ENCODE measurements around the gene TLR4. TPM values are rescaled to one million over a fixed set of nuclear protein-coding genes. Genes with fewer than 3 reads are reported as not detected.
A peak's percentile ranks its signal among the peaks of the same experiment; 100 is the strongest.

TLR4 gene
- 3.5 and 3.9 TPM in 2 replicates for total RNA-seq (2014; rRNA removed; shearing (Covaris generic); ENCODE audit: low replicate concordance)

DNA sequence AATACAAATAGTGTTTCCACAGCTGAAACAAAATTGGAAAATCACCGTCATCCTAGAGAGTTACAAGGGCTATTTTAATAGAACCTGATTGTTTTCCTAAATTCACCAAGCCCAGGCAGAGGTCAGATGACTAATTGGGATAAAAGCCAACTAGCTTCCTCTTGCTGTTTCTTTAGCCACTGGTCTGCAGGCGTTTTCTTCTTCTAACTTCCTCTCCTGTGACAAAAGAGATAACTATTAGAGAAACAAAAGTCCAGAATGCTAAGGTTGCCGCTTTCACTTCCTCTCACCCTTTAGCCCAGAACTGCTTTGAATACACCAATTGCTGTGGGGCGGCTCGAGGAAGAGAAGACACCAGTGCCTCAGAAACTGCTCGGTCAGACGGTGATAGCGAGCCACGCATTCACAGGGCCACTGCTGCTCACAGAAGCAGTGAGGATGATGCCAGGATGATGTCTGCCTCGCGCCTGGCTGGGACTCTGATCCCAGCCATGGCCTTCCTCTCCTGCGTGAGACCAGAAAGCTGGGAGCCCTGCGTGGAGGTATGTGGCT is at the start of gene TLR4:
TSS of gene TLR4 (plus strand) at position 380 of the 552 bp plus-strand sequence. CDS start at position 450, 70 bp downstream.
- Histone ChIP-seq H3K4me3 (peak within 1 kb of the TSS; percentile 29), H3K36me3 (no peaks in the 10 kb centered on the region), H3K27me3 (no peaks in the 10 kb centered on the region), H3K9me3 (no peaks in the 10 kb centered on the region)
- DNase-seq: peak; percentile 46

GRCh38 chr9:117656002-117656401 is 48.2 kb upstream of the TLR4 start:
- no peaks in the 10 kb centered on the region for H3K9me3 ChIP-seq
- no peaks in the 10 kb centered on the region for H3K36me3 ChIP-seq
- H3K27me3 ChIP-seq: no peaks in the 10 kb centered on the region
- DNase-seq: peak; percentile 31
- H3K4me3 ChIP-seq: no peak overlapping the region

DNA sequence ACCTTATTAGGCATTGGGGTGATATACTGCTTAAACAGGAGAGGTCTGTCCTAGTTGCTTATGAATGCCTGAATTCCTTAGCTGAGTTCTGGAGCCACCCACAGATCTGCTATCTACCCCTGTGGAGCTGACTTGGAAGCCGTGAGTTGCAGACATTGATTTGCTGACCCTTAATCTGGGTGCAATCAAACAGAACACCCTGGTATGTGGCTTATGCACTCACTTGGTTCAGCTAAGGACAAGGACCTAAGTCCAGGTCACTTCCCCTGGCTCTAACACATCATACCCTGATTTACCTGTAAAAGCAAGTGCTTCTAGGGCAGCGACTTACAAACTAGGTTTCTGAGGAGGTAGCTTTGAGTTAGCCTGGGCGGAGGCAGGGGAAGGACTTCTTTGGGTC is 41.6 kb upstream of the TLR4 start:
- Histone ChIP-seq H3K36me3 (no peaks in the 10 kb centered on the region), H3K27me3 (no peaks in the 10 kb centered on the region), H3K9me3 (no peaks in the 10 kb centered on the region)

GRCh38 chr9:117664419-117664818 is 39.8 kb upstream of the TLR4 start:
- H3K27me3 ChIP-seq: no peaks in the 10 kb centered on the region

More for the DNA sequence above, 41.6 kb upstream of the TLR4 start:
- no peak for DNase-seq
- no peak overlapping the region for H3K4me3 ChIP-seq

GRCh38 chr9:117665601-117666385 is 38.4 kb upstream of the TLR4 start:
- no peaks in the 10 kb centered on the region for H3K36me3 ChIP-seq
- no peak overlapping the region for H3K4me3 ChIP-seq
- no peaks in the 10 kb centered on the region for H3K27me3 ChIP-seq
- DNase-seq: no peak
- H3K9me3 ChIP-seq: no peaks in the 10 kb centered on the region

More at GRCh38 chr9:117664419-117664818, 39.8 kb upstream of the TLR4 start:
- Histone ChIP-seq H3K4me3 (no peak overlapping the region), H3K36me3 (no peaks in the 10 kb centered on the region), H3K9me3 (no peaks in the 10 kb centered on the region)
- DNase-seq: no peak

GRCh38 chr9:117671468-117671867 is 32.7 kb upstream of the TLR4 start:
- Histone ChIP-seq H3K36me3 (no peaks in the 10 kb centered on the region), H3K27me3 (no peaks in the 10 kb centered on the region), H3K4me3 (no peak overlapping the region), H3K9me3 (no peaks in the 10 kb centered on the region)
- DNase-seq: no peak

GRCh38 chr9:117672369-117672768 is 31.8 kb upstream of the TLR4 start:
- Histone ChIP-seq H3K4me3 (no peak overlapping the region), H3K9me3 (no peaks in the 10 kb centered on the region), H3K27me3 (no peaks in the 10 kb centered on the region), H3K36me3 (no peaks in the 10 kb centered on the region)
- DNase-seq: peak; percentile 16

GRCh38 chr9:117677572-117677971 is 26.6 kb upstream of the TLR4 start:
- H3K27me3 ChIP-seq: no peaks in the 10 kb centered on the region
- DNase-seq: no peak
- no peak overlapping the region for H3K4me3 ChIP-seq
- H3K36me3 ChIP-seq: no peaks in the 10 kb centered on the region
- H3K9me3 ChIP-seq: no peaks in the 10 kb centered on the region

GRCh38 chr9:117678871-117679270 is 25.3 kb upstream of the TLR4 start:
- no peak overlapping the region for H3K4me3 ChIP-seq
- no peaks in the 10 kb centered on the region for H3K36me3 ChIP-seq
- H3K27me3 ChIP-seq: no peaks in the 10 kb centered on the region
- H3K9me3 ChIP-seq: no peaks in the 10 kb centered on the region
- no peak for DNase-seq

DNA sequence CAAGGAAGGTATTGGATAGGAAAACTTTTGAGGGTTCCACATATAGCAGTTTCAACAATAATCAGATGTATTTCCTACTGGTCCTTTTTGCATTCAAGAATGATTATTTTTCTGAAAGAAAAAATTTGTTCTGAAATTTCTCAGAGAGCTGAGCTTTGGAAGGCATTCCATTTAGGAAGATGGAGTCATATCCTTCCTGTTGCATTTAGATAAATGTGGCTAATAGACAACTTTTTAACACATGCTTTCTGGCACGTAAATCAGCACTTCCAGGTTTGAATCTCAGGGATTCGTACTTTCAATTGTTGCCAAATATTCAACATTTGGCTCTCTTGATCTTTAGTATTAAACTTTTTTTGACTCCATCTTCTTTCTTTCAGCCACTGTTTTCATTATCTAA is 24.8 kb upstream of the TLR4 start:
- Histone ChIP-seq H3K27me3 (no peaks in the 10 kb centered on the region), H3K4me3 (0 out of 2 replicates have a peak overlapping the region, but pooled peaks have one; percentile 3)
- no peak for DNase-seq

GRCh38 chr9:117681888-117682287 is 22.3 kb upstream of the TLR4 start:
- H3K27me3 ChIP-seq: no peaks in the 10 kb centered on the region
- H3K9me3 ChIP-seq: no peaks in the 10 kb centered on the region
- H3K36me3 ChIP-seq: no peaks in the 10 kb centered on the region
- DNase-seq: no peak
- H3K4me3 ChIP-seq: no peak overlapping the region

More for the DNA sequence above, 24.8 kb upstream of the TLR4 start:
- Histone ChIP-seq H3K9me3 (no peaks in the 10 kb centered on the region), H3K36me3 (no peaks in the 10 kb centered on the region)

GRCh38 chr9:117682955-117683710 is 21.1 kb upstream of the TLR4 start:
- Histone ChIP-seq H3K27me3 (no peaks in the 10 kb centered on the region), H3K4me3 (no peak overlapping the region), H3K9me3 (no peaks in the 10 kb centered on the region), H3K36me3 (no peaks in the 10 kb centered on the region)
- DNase-seq: no peak

DNA sequence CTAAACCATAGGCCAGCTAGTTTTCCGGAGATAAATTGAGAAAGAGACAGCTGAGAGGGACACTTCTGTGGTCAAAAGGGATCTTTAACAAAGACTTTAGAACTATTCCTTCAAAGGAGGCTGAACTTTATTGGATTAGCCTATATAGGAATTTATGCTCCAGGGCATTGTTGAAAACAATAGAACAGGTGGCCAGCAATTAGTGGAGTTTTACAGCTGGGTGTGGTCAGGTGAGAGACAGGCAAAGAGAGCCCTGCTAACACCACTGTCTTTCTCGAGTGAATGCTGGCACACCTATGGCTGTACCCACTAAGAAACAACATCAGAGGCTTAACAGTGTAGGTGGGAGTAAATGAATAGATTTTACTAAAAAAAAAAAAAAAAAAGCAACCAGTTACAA is 16.7 kb upstream of the TLR4 start:
- Histone ChIP-seq H3K9me3 (0 out of 2 replicates have a peak, but pooled peaks cover 6% of the 10 kb centered on the region), H3K36me3 (no peaks in the 10 kb centered on the region), H3K27me3 (no peaks in the 10 kb centered on the region)

GRCh38 chr9:117691367-117691766 is 12.8 kb upstream of the TLR4 start:
- Histone ChIP-seq H3K36me3 (no peaks in the 10 kb centered on the region), H3K27me3 (no peaks in the 10 kb centered on the region), H3K9me3 (0 out of 2 replicates have a peak, but pooled peaks cover 6% of the 10 kb centered on the region), H3K4me3 (no peak overlapping the region)
- no peak for DNase-seq

More for the DNA sequence above, 16.7 kb upstream of the TLR4 start:
- no peak overlapping the region for H3K4me3 ChIP-seq
- DNase-seq: no peak

DNA sequence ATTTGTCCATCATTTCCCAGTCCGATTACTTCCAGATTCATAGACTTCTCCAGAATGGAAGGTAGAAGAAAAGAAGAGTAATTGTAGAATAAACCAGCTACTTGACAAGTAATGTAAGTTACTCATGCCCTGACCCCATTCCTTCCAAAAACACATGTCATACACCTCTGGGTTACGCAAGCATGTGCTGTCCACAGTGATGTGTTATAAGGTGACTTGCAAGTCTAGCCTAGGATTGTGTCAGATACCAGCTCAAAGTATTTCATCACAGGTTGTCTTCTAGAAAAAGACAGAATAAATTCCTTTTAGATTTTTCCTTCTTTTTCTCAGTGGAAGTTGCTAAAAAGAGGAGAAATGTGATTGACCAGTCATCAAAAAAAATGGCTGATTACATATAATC is 8.0 kb upstream of the TLR4 start:
- no peaks in the 10 kb centered on the region for H3K36me3 ChIP-seq
- DNase-seq: no peak
- H3K9me3 ChIP-seq: no peaks in the 10 kb centered on the region
- no peak overlapping the region for H3K4me3 ChIP-seq
- no peaks in the 10 kb centered on the region for H3K27me3 ChIP-seq

GRCh38 chr9:117697046-117697445 is 7.2 kb upstream of the TLR4 start:
- Histone ChIP-seq H3K36me3 (no peaks in the 10 kb centered on the region), H3K9me3 (no peaks in the 10 kb centered on the region), H3K27me3 (no peaks in the 10 kb centered on the region), H3K4me3 (no peak overlapping the region)
- no peak for DNase-seq

DNA sequence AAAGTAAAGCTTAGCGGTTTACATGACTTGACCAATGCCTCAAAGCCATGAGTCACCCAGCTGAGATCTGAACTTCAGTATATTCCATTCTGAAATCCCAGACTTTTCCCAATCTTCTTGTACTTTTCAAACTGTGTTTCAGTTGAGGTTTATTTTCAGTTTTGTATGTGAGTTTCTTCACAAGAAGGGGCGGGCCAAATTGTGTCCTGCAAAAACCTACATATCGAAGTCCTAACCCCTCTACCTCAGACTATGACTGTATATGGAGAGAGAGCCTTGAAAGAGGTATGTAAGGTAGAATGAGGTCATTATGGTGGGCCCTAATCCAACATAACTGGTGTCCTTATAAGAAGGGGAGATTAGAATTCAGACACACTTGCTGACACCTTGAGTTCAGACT is 666 bp upstream of the TLR4 start:
- Histone ChIP-seq H3K4me3 (peak overlapping the region; percentile 29; the same call in 1 of the 2 replicates), H3K9me3 (no peaks in the 10 kb centered on the region), H3K36me3 (no peaks in the 10 kb centered on the region), H3K27me3 (no peaks in the 10 kb centered on the region)
- no peak for DNase-seq

All from MG63 (cell line).